Common myeloid progenitor, CD34-positive (primary cell): Measurements from ENCODE around the gene SCG3.

ENCODE experiments used
- CTCF ChIA-PET: fragments of 350-600 bp; sonication (Branson Sonifier 250); formaldehyde crosslinking; loops from one replicate; lab custom pipeline; 2021; ENCODE audit warnings: antibody characterized with exemption; lab: Charles Lee
- POLR2A ChIA-PET: fragments of 350-600 bp; sonication (Branson Sonifier 250); formaldehyde crosslinking; loops from one replicate; lab custom pipeline; 2021; ENCODE audit warnings: antibody characterized with exemption; lab: Charles Lee
- DNase-seq, 3 donors: peaks; one replicate each; pipeline versions ENCODE4 v3.0.0 to v3.0.0-alpha.2; 2013
- H3K27ac ChIP-seq, 2 experiments: 1 replicate in 1 of 2; 2 replicates in 1 of 2; pipeline ENCODE4 v1.7.0; 2013; ENCODE audit warnings: inconsistent platforms in 2 of 2, low read length in 2 of 2, mild to moderate bottlenecking in 2 of 2, low read depth in 1 of 2, moderate library complexity in 1 of 2; ENCODE audit not compliant: severe bottlenecking in 2 of 2, insufficient read depth in 1 of 2, poor library complexity in 1 of 2
- H3K27me3 ChIP-seq, 5 experiments: replicated peaks in 2 of 5; 1 replicate in 3 of 5; 2 replicates in 2 of 5; pipeline versions ENCODE4 v1.6.1 to v1.7.0; 2013; ENCODE audit warnings: low read length in 4 of 5, mild to moderate bottlenecking in 2 of 5, moderate library complexity in 2 of 5, inconsistent platforms in 1 of 5; ENCODE audit not compliant: insufficient read depth in 5 of 5, control insufficient read depth in 4 of 5
- H3K36me3 ChIP-seq, 4 experiments: 1 replicate in 2 of 4; 2 replicates in 2 of 4; pipeline versions ENCODE4 v1.6.1 to v1.7.0; 2013; ENCODE audit warnings: low read length in 3 of 4, control low read depth in 1 of 4, mild to moderate bottlenecking in 1 of 4; ENCODE audit not compliant: control insufficient read depth in 4 of 4, insufficient read depth in 4 of 4
- H3K4me1 ChIP-seq, 4 experiments: 1 replicate in 3 of 4; 2 replicates in 1 of 4; pipeline versions ENCODE4 v1.6.1 to v1.7.1; 2013; ENCODE audit warnings: low read length in 3 of 4, mild to moderate bottlenecking in 3 of 4, control low read depth in 1 of 4, inconsistent platforms in 1 of 4, moderate library complexity in 1 of 4; ENCODE audit not compliant: control insufficient read depth in 4 of 4, insufficient read depth in 4 of 4; ENCODE audit errors: control extremely low read depth in 1 of 4
- H3K4me3 ChIP-seq, 7 experiments: 1 replicate in 4 of 7; 2 replicates in 3 of 7; pipeline versions ENCODE4 v1.5.1 to v1.7.0; 2013; ENCODE audit warnings: mild to moderate bottlenecking in 7 of 7, low read length in 6 of 7, moderate library complexity in 6 of 7, inconsistent platforms in 2 of 7, low read depth in 2 of 7, control low read depth in 1 of 7; ENCODE audit not compliant: insufficient read depth in 4 of 7, control insufficient read depth in 1 of 7; ENCODE audit errors: extremely low read depth in 1 of 7
- H3K9me3 ChIP-seq, 5 experiments: 1 replicate in 4 of 5; 2 replicates in 1 of 5; pipeline versions ENCODE4 v1.6.1 to v1.7.1; 2013; ENCODE audit warnings: low read length in 4 of 5, mild to moderate bottlenecking in 2 of 5, inconsistent platforms in 1 of 5, low read depth in 1 of 5, moderate library complexity in 1 of 5; ENCODE audit not compliant: control insufficient read depth in 4 of 5, insufficient read depth in 2 of 5; ENCODE audit errors: control extremely low read depth in 1 of 5
- WGBS: methylation state at CpG from one replicate; pipeline ENCODE4 v1.1.5; 2013; ENCODE audit not compliant: insufficient coverage; 5-methylcytosine and 5-hydroxymethylcytosine counted together

The SCG3 gene

GRCh38 chr15:51721199-51721960 lies 40.1 kb downstream of the SCG3 start:
- H3K4me3 ChIP-seq = no peak overlapping the region
- no peaks in the 10 kb centered on the region for H3K27me3 ChIP-seq
- ChIA-PET CTCF (interaction anchor here (1.7 kb wide), 1 partner anchor 11 kb away, joined by 9 read pairs; no protein-coding TSS in a partner anchor), POLR2A (interaction anchor here (1.0 kb wide), 1 partner anchor 11 kb away, joined by 5 read pairs; no protein-coding TSS in a partner anchor)
- H3K27ac ChIP-seq = no peak overlapping the region
- no peak for DNase-seq
- no peaks in the 10 kb centered on the region for H3K9me3 ChIP-seq
- peaks cover 14 to 25% (median 15%) of the 10 kb centered on the region in 4 experiments for H3K36me3 ChIP-seq
- H3K4me1 ChIP-seq = peaks cover 8 to 24% (median 11%) of the 10 kb centered on the region in 4 experiments
- 60% methylated on average over 1 of the region's 5 CpGs for WGBS

GRCh38 chr15:51724199-51724598 lies 42.9 kb downstream of the SCG3 start:
- Histone ChIP-seq H3K27me3 (no peaks in the 10 kb centered on the region), H3K27ac (peak overlapping the region in 1 of 2 experiments; percentile 30), H3K36me3 (peaks cover 18 to 23% (median 19%) of the 10 kb centered on the region in 4 experiments), H3K4me1 (peaks cover 9 to 49% (median 18%) of the 10 kb centered on the region in 4 experiments), H3K9me3 (no peaks in the 10 kb centered on the region), H3K4me3 (no peak overlapping the region)
- DNase-seq = no peak
- ChIA-PET CTCF (interaction anchor here (1.4 kb wide), 1 partner anchor 74 kb away, joined by 3 read pairs; no protein-coding TSS in a partner anchor), POLR2A (interaction anchor here (0.6 to 0.8 kb wide), 2 partner anchors 9 to 14 kb away, joined by 3 to 4 read pairs; no protein-coding TSS in a partner anchor)
- no CpG with 5 or more reads among the region's 2 CpGs for WGBS

- no peaks in the 10 kb centered on the region for H3K9me3 ChIP-seq
- ChIA-PET CTCF (interaction anchor here (1.6 kb wide), 1 partner anchor 52 kb away, joined by 10 read pairs; no protein-coding TSS in a partner anchor), POLR2A (interaction anchor here (0.8 kb wide), 1 partner anchor 8 kb away, joined by 3 read pairs; no protein-coding TSS in a partner anchor)
- peak in 1 of 3 donors; percentile 22 for DNase-seq
- peaks cover 18 to 22% (median 19%) of the 10 kb centered on the region in 4 experiments for H3K36me3 ChIP-seq
- H3K4me3 ChIP-seq = peak overlapping the region in 1 of 7 experiments; percentile 26
- no peak overlapping the region for H3K27ac ChIP-seq
- 17% methylated on average over 1 of the region's 1 CpG for WGBS
- no peaks in the 10 kb centered on the region for H3K27me3 ChIP-seq
- H3K4me1 ChIP-seq = peaks cover 9 to 53% (median 20%) of the 10 kb centered on the region in 4 experiments
Measured at GRCh38 chr15:51724673-51725072, 43.4 kb downstream of the SCG3 start.

- WGBS = 81% methylated on average over 5 of the region's 5 CpGs
- no peaks in the 10 kb centered on the region for H3K9me3 ChIP-seq
- peaks cover 24 to 71% (median 38%) of the 10 kb centered on the region in 4 experiments for H3K4me1 ChIP-seq
- H3K4me3 ChIP-seq = no peak overlapping the region
- CTCF ChIA-PET = interaction anchor here (0.7 to 1.8 kb wide), 6 partner anchors 30 to 98 kb away, joined by 3 to 10 read pairs (median 4); no protein-coding TSS in a partner anchor
- POLR2A ChIA-PET = no interaction called here
- no peak overlapping the region for H3K27ac ChIP-seq
- no peaks in the 10 kb centered on the region for H3K27me3 ChIP-seq
- peak in 2 of 3 donors; percentile 47 to 58 for DNase-seq
- peaks cover 6 to 14% (median 12%) of the 10 kb centered on the region in 4 experiments for H3K36me3 ChIP-seq
Measured at GRCh38 chr15:51726302-51727073, 45.2 kb downstream of the SCG3 start.

- ChIA-PET CTCF (interaction anchor here (1.0 to 1.8 kb wide), 4 partner anchors 29 to 99 kb away, joined by 3 to 7 read pairs (median 4); no protein-coding TSS in a partner anchor), POLR2A (interaction anchor here (1.7 kb wide), 1 partner anchor 10 kb away, joined by 5 read pairs; the partner anchor contains the start of gene LYSMD2)
- H3K4me1 ChIP-seq = peaks cover 32 to 79% (median 45%) of the 10 kb centered on the region in 4 experiments
- no peaks in the 10 kb centered on the region for H3K9me3 ChIP-seq
- peaks cover 4 to 10% (median 5%) of the 10 kb centered on the region in 4 experiments for H3K36me3 ChIP-seq
- no peaks in the 10 kb centered on the region for H3K27me3 ChIP-seq
- DNase-seq = peak in 2 of 3 donors; percentile 61 to 77
- H3K4me3 ChIP-seq = no peak overlapping the region
- H3K27ac ChIP-seq = peak overlapping the region in 1 of 2 experiments; percentile 36
- WGBS = 95% methylated on average over 2 of the region's 4 CpGs
Measured at GRCh38 chr15:51727141-51727897, 46.0 kb downstream of the SCG3 start.
